OCI-M2 (cell line): ENCODE results near the gene CXCL10.
A peak's percentile ranks its signal among the peaks of the same experiment; 100 is the strongest.
"Not testable (repeated sequence)": the region's sequence is repeated elsewhere in the genome, so short reads cannot be mapped to it uniquely, and the experiment has no call there.

Source experiments
- DNase-seq: peaks from one replicate; lab custom pipeline; 2025; ENCODE audit not compliant: unreplicated experiment; lab: John Stamatoyannopoulos, UW

CXCL10 gene

GRCh38 chr4:76023389-76023788 lies at the start of gene CXCL10:
CXCL10 (minus strand) TSS chr4:76023497; CDS start chr4:76023431, 66 bp downstream.
- no peak for DNase-seq

DNA sequence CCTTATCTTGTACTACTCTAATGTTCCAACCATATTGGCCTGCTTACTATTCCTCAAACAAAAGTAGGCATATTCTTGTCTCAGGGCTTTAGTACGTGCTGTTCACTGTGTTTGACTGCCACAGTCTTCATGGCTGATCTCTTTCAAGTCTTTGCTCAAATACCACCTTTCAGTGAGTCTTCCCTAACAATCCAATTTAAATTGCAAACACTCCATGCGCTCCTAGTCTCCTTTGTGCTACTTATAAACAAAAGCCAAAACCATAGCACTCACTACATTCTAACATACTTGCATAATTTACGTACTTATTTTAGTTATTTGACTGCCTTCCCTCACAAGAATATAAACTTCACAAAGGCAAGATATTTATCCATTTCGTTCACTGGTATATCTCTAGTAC lies 49.5 kb upstream of the CXCL10 start:
- DNase-seq, result no peak

DNA sequence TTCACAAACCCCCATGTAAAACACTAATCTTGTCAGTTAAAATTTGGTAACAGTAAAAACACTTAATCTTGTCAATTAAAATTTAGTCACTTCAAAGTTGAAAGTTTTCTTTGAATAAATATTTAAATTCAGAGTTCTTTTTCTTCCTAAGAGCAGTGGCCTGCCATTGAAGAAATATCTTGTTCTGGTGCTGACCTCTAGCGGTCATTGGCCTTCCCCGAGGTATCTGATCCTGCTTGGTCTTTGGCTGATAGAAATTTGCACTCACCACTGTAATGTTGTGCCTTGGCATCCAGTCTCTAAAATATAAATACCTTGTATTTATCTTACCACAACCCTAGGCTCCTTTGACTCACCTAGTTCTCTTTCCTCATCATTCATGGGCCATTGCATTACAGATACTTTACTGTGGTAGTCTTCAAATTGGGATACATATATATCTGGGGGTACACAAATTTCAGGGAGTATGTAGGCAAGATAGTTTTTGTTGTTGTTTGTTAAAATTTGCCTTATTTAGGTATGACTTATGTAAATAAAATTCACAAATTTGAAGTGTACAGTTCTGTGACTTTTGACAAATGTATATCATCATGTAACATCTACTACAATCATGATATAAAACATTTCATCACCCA lies 44.5 kb upstream of the CXCL10 start:
- peak; percentile 16 for DNase-seq

- no peak for DNase-seq
Observed at GRCh38 chr4:76066546-76066945, 43.2 kb upstream of the CXCL10 start.

- DNase-seq, result no peak
Observed at GRCh38 chr4:76061982-76062381, 38.7 kb upstream of the CXCL10 start.

DNA sequence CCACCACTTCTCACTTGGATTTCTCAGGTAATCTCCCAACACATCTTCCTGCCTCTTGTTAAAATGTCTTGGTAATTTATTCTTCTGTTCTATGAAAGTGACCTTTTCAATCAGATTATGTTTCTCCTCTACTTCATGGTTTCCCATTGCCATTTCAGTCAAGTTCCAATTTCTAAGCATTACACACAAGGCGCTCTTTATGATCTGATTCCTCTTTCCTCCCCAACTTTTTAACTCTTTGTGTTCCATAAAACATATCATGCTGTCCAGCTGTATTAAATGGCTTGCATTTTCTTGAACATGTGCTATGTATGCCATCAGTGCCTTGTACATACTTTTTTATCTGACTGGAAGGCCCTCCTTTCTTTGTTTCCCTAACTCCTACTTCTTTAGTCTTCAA lies 38.1 kb upstream of the CXCL10 start:
- no peak for DNase-seq

DNA sequence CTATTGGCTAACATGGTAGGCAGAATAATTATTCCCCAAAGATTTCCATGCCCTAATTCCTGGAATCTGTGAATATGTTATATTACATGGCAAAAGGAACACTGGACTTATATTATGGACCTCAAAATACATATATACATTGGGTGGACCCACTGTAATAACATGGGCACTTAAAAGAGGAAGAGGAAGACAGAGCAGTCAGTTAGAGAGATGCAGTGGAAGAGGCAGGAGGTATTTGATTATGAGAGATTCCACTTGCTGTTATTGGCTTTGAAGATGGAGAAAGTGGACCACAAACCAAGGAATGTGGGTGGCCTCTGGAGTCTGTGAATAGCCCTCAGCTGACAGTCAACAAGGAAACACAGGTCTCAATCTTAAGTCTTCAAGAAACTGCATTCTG lies 37.2 kb upstream of the CXCL10 start:
- no peak for DNase-seq

GRCh38 chr4:76059750-76060149 lies 36.5 kb upstream of the CXCL10 start:
- DNase-seq, result no peak

- DNase-seq, result no peak
Observed at GRCh38 chr4:76058888-76059426, 35.7 kb upstream of the CXCL10 start.

- DNase-seq, result no peak
Observed at GRCh38 chr4:76058302-76058701, 35.0 kb upstream of the CXCL10 start.

DNA sequence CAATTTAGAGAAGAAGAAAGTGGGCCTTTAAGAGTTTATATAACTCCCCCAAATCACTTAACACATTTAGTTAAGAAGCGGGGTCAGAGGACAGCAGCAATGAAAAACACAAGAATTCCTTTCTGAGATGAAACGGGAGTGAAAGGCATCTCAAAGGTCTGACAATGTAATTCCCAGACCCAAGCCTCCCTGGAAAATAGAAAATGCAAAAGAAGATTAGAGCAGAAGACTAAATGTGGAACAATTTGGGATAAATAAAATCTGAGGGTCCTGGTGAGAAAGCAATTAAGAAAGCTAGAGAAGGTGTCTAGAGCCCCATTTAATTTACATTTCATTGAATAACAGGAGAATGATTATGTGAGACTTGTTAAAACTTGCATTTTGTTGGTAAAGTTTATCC lies 32.1 kb upstream of the CXCL10 start:
- no peak for DNase-seq

- no peak for DNase-seq
Observed at GRCh38 chr4:76055016-76055415, 31.7 kb upstream of the CXCL10 start.

- no peak for DNase-seq
Observed at GRCh38 chr4:76053730-76054129, 30.4 kb upstream of the CXCL10 start.

- not testable (repeated sequence) for DNase-seq
Observed at GRCh38 chr4:76050560-76051050, 27.3 kb upstream of the CXCL10 start.

GRCh38 chr4:76049860-76050416 lies 26.6 kb upstream of the CXCL10 start:
- DNase-seq, result not testable (repeated sequence)

- DNase-seq, result not testable (repeated sequence)
Observed at GRCh38 chr4:76044686-76045085, 21.4 kb upstream of the CXCL10 start.

- DNase-seq, result not testable (repeated sequence)
Observed at GRCh38 chr4:76043306-76043705, 20.0 kb upstream of the CXCL10 start.

DNA sequence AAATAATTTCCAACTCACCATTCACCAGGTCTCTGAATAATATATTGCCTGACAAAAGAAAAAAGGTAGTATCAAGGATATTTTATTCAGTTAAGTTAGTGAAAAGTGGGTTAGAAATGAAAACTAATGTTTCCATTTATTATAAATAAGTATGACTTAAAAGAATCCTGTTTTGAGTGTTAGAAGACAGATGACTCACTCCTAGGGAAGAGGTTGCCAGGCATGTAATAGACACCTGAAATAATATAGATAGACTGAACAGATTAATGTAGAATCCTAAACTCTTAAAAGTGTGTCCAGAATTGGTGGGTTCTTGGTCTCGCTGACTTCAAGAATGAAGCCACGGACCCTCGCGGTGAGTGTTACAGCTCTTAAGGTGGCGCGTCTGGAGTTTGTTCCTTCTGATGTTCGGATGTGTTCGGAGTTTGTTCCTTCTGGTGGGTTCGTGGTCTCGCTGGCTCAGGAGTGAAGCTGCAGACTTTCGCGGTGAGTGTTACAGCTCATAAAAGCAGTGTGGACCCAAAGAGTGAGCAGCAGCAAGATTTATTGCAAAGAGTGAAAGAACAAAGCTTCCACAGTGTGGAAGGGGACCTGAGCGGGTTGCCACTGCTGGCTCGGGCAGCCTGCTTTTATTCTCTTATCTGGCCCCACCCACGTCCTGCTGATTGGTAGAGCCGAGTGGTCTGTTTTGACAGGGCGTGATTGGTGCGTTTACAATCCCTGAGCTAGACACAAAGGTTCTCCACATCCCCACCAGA lies 19.1 kb upstream of the CXCL10 start:
- DNase-seq, result not testable (repeated sequence)

GRCh38 chr4:76036855-76037254 lies 13.6 kb upstream of the CXCL10 start:
- DNase-seq, result no peak

- DNase-seq, result no peak
Observed at GRCh38 chr4:76035799-76036380, 12.6 kb upstream of the CXCL10 start, which contains the start of gene CXCL11. CXCL11 (minus strand) TSS chr4:76036070; CDS start chr4:76035987, 83 bp downstream.

- DNase-seq, result no peak
Observed at GRCh38 chr4:76035141-76035540, 11.8 kb upstream of the CXCL10 start.
